WTC11 (cell line): ENCODE measurements around the gene SLC16A13. TPM values are rescaled to one million over a fixed set of nuclear protein-coding genes. Genes with fewer than 3 reads are reported as not detected.

ENCODE experiments used
- ATAC-seq: fragments of 200-7000 bp; cut with Tn5 transposase; 2 replicates; pipeline ENCODE4 v1.10.0; 2021; ENCODE audit warnings: mild to moderate bottlenecking, moderate library complexity
- CTCF ChIA-PET: fragments of 300-600 bp; sonication (Branson Sonifier 250); formaldehyde crosslinking; loops from one replicate; lab custom pipeline; 2021; ENCODE audit warnings: antibody characterized with exemption; lab: Charles Lee
- POLR2A ChIA-PET: fragments of 350-600 bp; sonication (Branson Sonifier 250); formaldehyde crosslinking; loops from one replicate; lab custom pipeline; 2021; ENCODE audit warnings: antibody characterized with exemption; lab: Charles Lee
- DNase-seq: peaks from one replicate; pipeline ENCODE4 v3.0.0; 2021; ENCODE audit warnings: low spot score
- H3K27ac Mint-ChIP-seq: 2 replicates; pipeline ENCODE4 v1.8.0; 2021; ENCODE audit warnings: mixed read lengths
- H3K27me3 Mint-ChIP-seq: 2 replicates; pipeline ENCODE4 v1.8.0; 2021; ENCODE audit warnings: low read depth, mild to moderate bottlenecking, moderate library complexity, mixed read lengths
- H3K36me3 Mint-ChIP-seq: 2 replicates; pipeline ENCODE4 v1.8.0; 2021; ENCODE audit warnings: mixed read lengths
- H3K4me1 Mint-ChIP-seq: 2 replicates; pipeline ENCODE4 v1.8.0; 2022; ENCODE audit warnings: mixed read lengths
- H3K4me3 Mint-ChIP-seq: 2 replicates; pipeline ENCODE4 v1.8.0; 2021; ENCODE audit warnings: mild to moderate bottlenecking, moderate library complexity, mixed read lengths
- H3K9me3 Mint-ChIP-seq: 2 replicates; pipeline ENCODE4 v1.8.0; 2021; ENCODE audit warnings: mixed read lengths
- NFE2L1 ChIP-seq: sonication (generic); formaldehyde crosslinking; IDR thresholded peaks from 2 replicates; pipeline ENCODE4 v1.8.1; 2023; ENCODE audit warnings: missing genetic modification reagents
- OVOL2 ChIP-seq: fragments of 250-450 bp; sonication (Bioruptor Pico); IDR thresholded peaks from 2 replicates; pipeline ENCODE4 v1.9.0; 2021; ENCODE audit warnings: mild to moderate bottlenecking, borderline replicate concordance
- RELA ChIP-seq: sonication (generic); formaldehyde crosslinking; IDR thresholded peaks from 2 replicates; pipeline ENCODE4 v1.8.1; 2022; ENCODE audit warnings: missing genetic modification reagents, mild to moderate bottlenecking, borderline replicate concordance
- ZBTB21 ChIP-seq: sonication (generic); formaldehyde crosslinking; IDR thresholded peaks from 2 replicates; pipeline ENCODE4 v1.8.1; 2023; ENCODE audit warnings: mild to moderate bottlenecking, missing genetic modification reagents, borderline replicate concordance
- ZNF263 ChIP-seq: sonication (generic); formaldehyde crosslinking; IDR thresholded peaks from 2 replicates; pipeline ENCODE4 v1.8.1; 2022; ENCODE audit warnings: low read depth, mild to moderate bottlenecking, moderate library complexity, missing genetic modification reagents
- total RNA-seq: library from RNA; stranded (reverse); gene quantifications from 3 replicates; pipeline ENCODE4 v1.2.3, GENCODE V29; 2021
- TF ChIP-seq, protein P1 (sequence below): fragments of 200-600 bp; IDR thresholded peaks from 2 replicates; pipeline ENCODE4 v1.8.0; 2022; ENCODE audit warnings: antibody characterized with exemption
- TF ChIP-seq, protein P2 (sequence below): sonication (generic); formaldehyde crosslinking; IDR thresholded peaks from 2 replicates; pipeline ENCODE4 v1.8.1; 2022; ENCODE audit warnings: mild to moderate bottlenecking, moderate library complexity, missing genetic modification reagents
- TF ChIP-seq, protein P3 (sequence below): sonication (generic); formaldehyde crosslinking; IDR thresholded peaks from 2 replicates; pipeline ENCODE4 v1.8.0; 2022; ENCODE audit warnings: missing genetic modification reagents
- TF ChIP-seq, protein P4 (sequence below): sonication (generic); formaldehyde crosslinking; IDR thresholded peaks from 2 replicates; pipeline ENCODE4 v1.8.1; 2022; ENCODE audit warnings: low read depth, mild to moderate bottlenecking, moderate library complexity, missing genetic modification reagents, borderline replicate concordance

Gene SLC16A13
- total RNA-seq, 1 experiment from 2014 or later = 5.2 TPM

DNA sequence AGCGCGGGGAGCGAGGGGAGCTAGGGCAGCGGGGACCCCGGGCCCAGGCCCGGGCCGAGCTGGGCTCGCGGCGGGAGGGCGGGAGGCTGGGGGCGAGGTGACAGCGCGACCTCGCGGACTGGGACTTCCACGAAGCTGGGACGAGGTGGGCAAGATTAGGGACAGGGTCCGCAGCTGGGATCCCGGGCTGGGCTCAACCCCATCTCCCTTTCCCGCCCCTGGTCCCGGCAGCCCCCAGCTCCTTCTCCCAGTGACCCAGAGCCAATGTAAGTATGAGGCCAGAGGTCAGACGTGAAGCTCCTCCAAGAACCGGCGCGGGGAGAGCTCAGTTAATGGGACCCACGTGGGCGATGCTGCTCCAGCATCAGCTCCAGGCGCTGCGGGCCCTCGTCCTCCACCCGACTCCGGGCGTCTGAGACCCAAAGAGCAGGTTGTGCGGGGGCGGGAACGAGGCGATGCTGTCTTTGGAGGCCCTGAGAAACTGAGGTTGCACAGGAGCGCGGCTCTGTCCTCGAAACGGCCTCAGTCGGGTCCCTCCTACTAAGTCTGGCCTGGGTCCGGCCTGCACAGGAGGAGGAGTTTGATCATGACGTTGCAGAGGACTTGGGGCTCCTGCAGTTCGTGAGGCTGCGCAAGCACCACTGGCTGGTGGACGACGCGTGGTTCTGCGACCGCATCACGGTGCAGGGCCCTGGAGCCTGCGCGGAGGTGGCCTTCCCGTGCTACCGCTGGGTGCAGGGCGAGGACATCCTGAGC, 39.4 kb upstream of the SLC16A13 start (continued):
- TF ChIP-seq, protein P1, sequence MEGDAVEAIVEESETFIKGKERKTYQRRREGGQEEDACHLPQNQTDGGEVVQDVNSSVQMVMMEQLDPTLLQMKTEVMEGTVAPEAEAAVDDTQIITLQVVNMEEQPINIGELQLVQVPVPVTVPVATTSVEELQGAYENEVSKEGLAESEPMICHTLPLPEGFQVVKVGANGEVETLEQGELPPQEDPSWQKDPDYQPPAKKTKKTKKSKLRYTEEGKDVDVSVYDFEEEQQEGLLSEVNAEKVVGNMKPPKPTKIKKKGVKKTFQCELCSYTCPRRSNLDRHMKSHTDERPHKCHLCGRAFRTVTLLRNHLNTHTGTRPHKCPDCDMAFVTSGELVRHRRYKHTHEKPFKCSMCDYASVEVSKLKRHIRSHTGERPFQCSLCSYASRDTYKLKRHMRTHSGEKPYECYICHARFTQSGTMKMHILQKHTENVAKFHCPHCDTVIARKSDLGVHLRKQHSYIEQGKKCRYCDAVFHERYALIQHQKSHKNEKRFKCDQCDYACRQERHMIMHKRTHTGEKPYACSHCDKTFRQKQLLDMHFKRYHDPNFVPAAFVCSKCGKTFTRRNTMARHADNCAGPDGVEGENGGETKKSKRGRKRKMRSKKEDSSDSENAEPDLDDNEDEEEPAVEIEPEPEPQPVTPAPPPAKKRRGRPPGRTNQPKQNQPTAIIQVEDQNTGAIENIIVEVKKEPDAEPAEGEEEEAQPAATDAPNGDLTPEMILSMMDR = no peak
- TF ChIP-seq ZBTB21 = peak; percentile 70; the same call in 1 of the 2 replicates
- TF ChIP-seq, protein P2, sequence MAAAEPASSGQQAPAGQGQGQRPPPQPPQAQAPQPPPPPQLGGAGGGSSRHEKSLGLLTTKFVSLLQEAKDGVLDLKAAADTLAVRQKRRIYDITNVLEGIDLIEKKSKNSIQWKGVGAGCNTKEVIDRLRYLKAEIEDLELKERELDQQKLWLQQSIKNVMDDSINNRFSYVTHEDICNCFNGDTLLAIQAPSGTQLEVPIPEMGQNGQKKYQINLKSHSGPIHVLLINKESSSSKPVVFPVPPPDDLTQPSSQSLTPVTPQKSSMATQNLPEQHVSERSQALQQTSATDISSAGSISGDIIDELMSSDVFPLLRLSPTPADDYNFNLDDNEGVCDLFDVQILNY (CRISPR knock-in tag) = 0 out of 2 replicates have a peak, but pooled peaks have one; percentile 10
- 0 out of 2 replicates have a peak, but pooled peaks have one; percentile 5 for TF ChIP-seq RELA (CRISPR knock-in tag)
- TF ChIP-seq ZNF263 (CRISPR knock-in tag) = no peak; the same call in 1 of the 2 replicates

DNA sequence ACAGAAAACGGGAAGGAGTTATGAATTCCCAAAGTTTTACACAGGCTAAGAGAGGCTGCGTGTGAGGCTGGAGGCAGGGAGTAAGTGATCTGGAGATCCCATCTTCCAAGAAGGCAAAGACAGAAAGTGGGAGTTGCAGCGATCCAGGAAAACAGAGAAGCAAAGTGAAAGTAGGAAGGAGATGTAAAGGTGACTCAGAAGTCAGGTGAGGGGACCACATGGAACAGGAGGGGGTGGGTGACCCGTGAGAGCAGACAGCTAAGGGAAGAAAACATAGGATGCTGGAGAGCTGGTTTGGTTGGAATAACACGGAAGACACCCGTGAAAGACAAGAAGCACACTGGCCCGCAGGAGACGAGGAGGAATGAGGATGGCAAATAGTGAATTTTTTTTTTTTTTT, 38.6 kb upstream of the SLC16A13 start:
- no peak for ATAC-seq
- Mint-ChIP-seq H3K27me3 (peaks cover 45% of the 10 kb centered on the region), H3K9me3 (no peaks in the 10 kb centered on the region), H3K36me3 (peaks cover 17% of the 10 kb centered on the region), H3K27ac (no peak overlapping the region), H3K4me3 (no peak overlapping the region), H3K4me1 (peaks cover 8% of the 10 kb centered on the region)
- TF ChIP-seq, protein P1 = no peak
- TF ChIP-seq OVOL2 (CRISPR knock-in tag) (no peak), NFE2L1 (CRISPR knock-in tag) (no peak)
- TF ChIP-seq, protein P3, sequence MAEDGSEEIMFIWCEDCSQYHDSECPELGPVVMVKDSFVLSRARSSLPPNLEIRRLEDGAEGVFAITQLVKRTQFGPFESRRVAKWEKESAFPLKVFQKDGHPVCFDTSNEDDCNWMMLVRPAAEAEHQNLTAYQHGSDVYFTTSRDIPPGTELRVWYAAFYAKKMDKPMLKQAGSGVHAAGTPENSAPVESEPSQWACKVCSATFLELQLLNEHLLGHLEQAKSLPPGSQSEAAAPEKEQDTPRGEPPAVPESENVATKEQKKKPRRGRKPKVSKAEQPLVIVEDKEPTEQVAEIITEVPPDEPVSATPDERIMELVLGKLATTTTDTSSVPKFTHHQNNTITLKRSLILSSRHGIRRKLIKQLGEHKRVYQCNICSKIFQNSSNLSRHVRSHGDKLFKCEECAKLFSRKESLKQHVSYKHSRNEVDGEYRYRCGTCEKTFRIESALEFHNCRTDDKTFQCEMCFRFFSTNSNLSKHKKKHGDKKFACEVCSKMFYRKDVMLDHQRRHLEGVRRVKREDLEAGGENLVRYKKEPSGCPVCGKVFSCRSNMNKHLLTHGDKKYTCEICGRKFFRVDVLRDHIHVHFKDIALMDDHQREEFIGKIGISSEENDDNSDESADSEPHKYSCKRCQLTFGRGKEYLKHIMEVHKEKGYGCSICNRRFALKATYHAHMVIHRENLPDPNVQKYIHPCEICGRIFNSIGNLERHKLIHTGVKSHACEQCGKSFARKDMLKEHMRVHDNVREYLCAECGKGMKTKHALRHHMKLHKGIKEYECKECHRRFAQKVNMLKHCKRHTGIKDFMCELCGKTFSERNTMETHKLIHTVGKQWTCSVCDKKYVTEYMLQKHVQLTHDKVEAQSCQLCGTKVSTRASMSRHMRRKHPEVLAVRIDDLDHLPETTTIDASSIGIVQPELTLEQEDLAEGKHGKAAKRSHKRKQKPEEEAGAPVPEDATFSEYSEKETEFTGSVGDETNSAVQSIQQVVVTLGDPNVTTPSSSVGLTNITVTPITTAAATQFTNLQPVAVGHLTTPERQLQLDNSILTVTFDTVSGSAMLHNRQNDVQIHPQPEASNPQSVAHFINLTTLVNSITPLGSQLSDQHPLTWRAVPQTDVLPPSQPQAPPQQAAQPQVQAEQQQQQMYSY (CRISPR knock-in tag) = no peak
- DNase-seq = no peak
- ChIA-PET CTCF (interaction anchor here (2.9 kb wide), 1 partner anchor 82 kb away, joined by 24 read pairs; no protein-coding TSS in a partner anchor), POLR2A (no interaction called here)

GRCh38 chr17:6998855-6999508, 36.8 kb upstream of the SLC16A13 start:
- Mint-ChIP-seq H3K27me3 (peaks cover 30% of the 10 kb centered on the region), H3K36me3 (peaks cover 18% of the 10 kb centered on the region), H3K4me1 (peaks cover 8% of the 10 kb centered on the region), H3K4me3 (no peak overlapping the region), H3K27ac (no peak overlapping the region)
- ATAC-seq = no peak
- POLR2A ChIA-PET = interaction anchor here (0.5 kb wide), 1 partner anchor 515 kb away, joined by 3 read pairs; no protein-coding TSS in a partner anchor
- CTCF ChIA-PET = interaction anchor here (0.6 kb wide), 1 partner anchor 179 kb away, joined by 6 read pairs; no protein-coding TSS in a partner anchor
- TF ChIP-seq, protein P4, sequence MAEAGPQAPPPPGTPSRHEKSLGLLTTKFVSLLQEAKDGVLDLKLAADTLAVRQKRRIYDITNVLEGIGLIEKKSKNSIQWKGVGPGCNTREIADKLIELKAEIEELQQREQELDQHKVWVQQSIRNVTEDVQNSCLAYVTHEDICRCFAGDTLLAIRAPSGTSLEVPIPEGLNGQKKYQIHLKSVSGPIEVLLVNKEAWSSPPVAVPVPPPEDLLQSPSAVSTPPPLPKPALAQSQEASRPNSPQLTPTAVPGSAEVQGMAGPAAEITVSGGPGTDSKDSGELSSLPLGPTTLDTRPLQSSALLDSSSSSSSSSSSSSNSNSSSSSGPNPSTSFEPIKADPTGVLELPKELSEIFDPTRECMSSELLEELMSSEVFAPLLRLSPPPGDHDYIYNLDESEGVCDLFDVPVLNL = no peak
- TF ChIP-seq, all 79 proteins: peak for 0
- H3K9me3 Mint-ChIP-seq = no peaks in the 10 kb centered on the region
- no peak for DNase-seq
